Endothelial cell (in vitro differentiated cells): ENCODE results near the gene DYNC1I1. TPM values are rescaled to one million over a fixed set of nuclear protein-coding genes. Genes with fewer than 3 reads are reported as not detected.

Experiments
- DNase-seq: peaks from one replicate; pipeline ENCODE4 v3.0.0; 2021; ENCODE audit warnings: low spot score
- H3K27ac Mint-ChIP-seq: one replicate; pipeline ENCODE4 v1.8.0; 2021; ENCODE audit warnings: mixed read lengths, inconsistent platforms; ENCODE audit not compliant: unreplicated experiment
- H3K27me3 Mint-ChIP-seq: one replicate; pipeline ENCODE4 v1.8.0; 2021; ENCODE audit warnings: mild to moderate bottlenecking, moderate library complexity, mixed read lengths, inconsistent platforms; ENCODE audit not compliant: unreplicated experiment
- H3K36me3 Mint-ChIP-seq: one replicate; pipeline ENCODE4 v1.8.0; 2021; ENCODE audit warnings: mild to moderate bottlenecking, low read depth, mixed read lengths, inconsistent platforms; ENCODE audit not compliant: unreplicated experiment
- H3K4me1 Mint-ChIP-seq: one replicate; pipeline ENCODE4 v1.8.0; 2021; ENCODE audit warnings: mild to moderate bottlenecking, mixed read lengths, inconsistent platforms; ENCODE audit not compliant: unreplicated experiment
- H3K4me3 Mint-ChIP-seq: one replicate; pipeline ENCODE4 v1.8.0; 2021; ENCODE audit warnings: mild to moderate bottlenecking, mixed read lengths, inconsistent platforms; ENCODE audit not compliant: unreplicated experiment
- H3K9me3 Mint-ChIP-seq: one replicate; pipeline ENCODE4 v1.8.0; 2021; ENCODE audit warnings: mixed read lengths, inconsistent platforms; ENCODE audit not compliant: unreplicated experiment
- total RNA-seq: library from RNA; stranded (reverse); fragmentation: NEBNext Ultra II Directional; extraction: Animal tissue kit (Norgen Biotek cat#: 25700); gene quantifications from one replicate; pipeline ENCODE4 v1.2.1, GENCODE V29; 2021; ENCODE audit not compliant: unreplicated experiment
- TF ChIP-seq, protein P1 (sequence below): fragments of 200-600 bp; sonication (generic); IDR thresholded peaks from one replicate; pipeline ENCODE4 v1.5.0; 2021; ENCODE audit warnings: antibody characterized with exemption; ENCODE audit not compliant: unreplicated experiment

DYNC1I1 gene
- total RNA-seq, 1 donor from 2014 or later: 3.1 TPM

GRCh38 chr7:95957510-95957909 lies 185.2 kb downstream of the DYNC1I1 start:
- Mint-ChIP-seq H3K4me3 (no peak overlapping the region), H3K36me3 (no peaks in the 10 kb centered on the region), H3K27me3 (peaks cover 4% of the 10 kb centered on the region), H3K9me3 (no peaks in the 10 kb centered on the region), H3K27ac (no peak overlapping the region), H3K4me1 (peaks cover 2% of the 10 kb centered on the region)
- no peak for DNase-seq
- TF ChIP-seq, protein P1, sequence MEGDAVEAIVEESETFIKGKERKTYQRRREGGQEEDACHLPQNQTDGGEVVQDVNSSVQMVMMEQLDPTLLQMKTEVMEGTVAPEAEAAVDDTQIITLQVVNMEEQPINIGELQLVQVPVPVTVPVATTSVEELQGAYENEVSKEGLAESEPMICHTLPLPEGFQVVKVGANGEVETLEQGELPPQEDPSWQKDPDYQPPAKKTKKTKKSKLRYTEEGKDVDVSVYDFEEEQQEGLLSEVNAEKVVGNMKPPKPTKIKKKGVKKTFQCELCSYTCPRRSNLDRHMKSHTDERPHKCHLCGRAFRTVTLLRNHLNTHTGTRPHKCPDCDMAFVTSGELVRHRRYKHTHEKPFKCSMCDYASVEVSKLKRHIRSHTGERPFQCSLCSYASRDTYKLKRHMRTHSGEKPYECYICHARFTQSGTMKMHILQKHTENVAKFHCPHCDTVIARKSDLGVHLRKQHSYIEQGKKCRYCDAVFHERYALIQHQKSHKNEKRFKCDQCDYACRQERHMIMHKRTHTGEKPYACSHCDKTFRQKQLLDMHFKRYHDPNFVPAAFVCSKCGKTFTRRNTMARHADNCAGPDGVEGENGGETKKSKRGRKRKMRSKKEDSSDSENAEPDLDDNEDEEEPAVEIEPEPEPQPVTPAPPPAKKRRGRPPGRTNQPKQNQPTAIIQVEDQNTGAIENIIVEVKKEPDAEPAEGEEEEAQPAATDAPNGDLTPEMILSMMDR: no peak

- Mint-ChIP-seq H3K27ac (no peak overlapping the region), H3K4me1 (peaks cover 2% of the 10 kb centered on the region), H3K36me3 (no peaks in the 10 kb centered on the region), H3K27me3 (peaks cover 4% of the 10 kb centered on the region), H3K4me3 (no peak overlapping the region), H3K9me3 (no peaks in the 10 kb centered on the region)
- TF ChIP-seq, protein P1: no peak
- no peak for DNase-seq
These were observed 188.4 kb downstream of the DYNC1I1 start for GRCh38 chr7:95960706-95961244.

GRCh38 chr7:95963446-95963990 lies 191.2 kb downstream of the DYNC1I1 start:
- Mint-ChIP-seq H3K36me3 (no peaks in the 10 kb centered on the region), H3K4me3 (no peak overlapping the region), H3K4me1 (peaks cover 2% of the 10 kb centered on the region), H3K9me3 (no peaks in the 10 kb centered on the region), H3K27ac (no peak overlapping the region), H3K27me3 (peaks cover 4% of the 10 kb centered on the region)
- TF ChIP-seq, protein P1: no peak
- no peak for DNase-seq

- Mint-ChIP-seq H3K9me3 (no peaks in the 10 kb centered on the region), H3K27me3 (no peaks in the 10 kb centered on the region), H3K4me3 (no peak overlapping the region), H3K4me1 (peaks cover 4% of the 10 kb centered on the region), H3K36me3 (no peaks in the 10 kb centered on the region), H3K27ac (no peak overlapping the region)
- TF ChIP-seq, protein P1: no peak
- DNase-seq: no peak
These were observed 199.4 kb downstream of the DYNC1I1 start for GRCh38 chr7:95971716-95972115.

GRCh38 chr7:95972523-95972922 lies 200.2 kb downstream of the DYNC1I1 start:
- no peak for DNase-seq
- H3K9me3 Mint-ChIP-seq: no peaks in the 10 kb centered on the region
- no peaks in the 10 kb centered on the region for H3K27me3 Mint-ChIP-seq
- peaks cover 4% of the 10 kb centered on the region for H3K4me1 Mint-ChIP-seq
- no peak overlapping the region for H3K4me3 Mint-ChIP-seq
- no peak overlapping the region for H3K27ac Mint-ChIP-seq
- TF ChIP-seq, protein P1: no peak
- no peaks in the 10 kb centered on the region for H3K36me3 Mint-ChIP-seq
